ENCODE measurements around the gene SPATA2.

The SPATA2 gene

GRCh38 chr20:49929142-49929494 is 13.8 kb upstream of the SPATA2 start:
- DNase-seq, result no peak

GRCh38 chr20:49928411-49929141 is 13.2 kb upstream of the SPATA2 start:
- peak; percentile 64 to 77 for DNase-seq

GRCh38 chr20:49925901-49926454 is 10.6 kb upstream of the SPATA2 start:
- no peak for DNase-seq

- no peak for DNase-seq
Measured at GRCh38 chr20:49924247-49924646, 8.9 kb upstream of the SPATA2 start.

GRCh38 chr20:49919461-49919860 is 4.1 kb upstream of the SPATA2 start:
- DNase-seq, result no peak

GRCh38 chr20:49919009-49919408 is 3.7 kb upstream of the SPATA2 start:
- DNase-seq, result no peak

- DNase-seq, result no peak
Measured at GRCh38 chr20:49918446-49918845, 3.1 kb upstream of the SPATA2 start.

- peak in 1 of 2 experiments; percentile 38 for DNase-seq
Measured at GRCh38 chr20:49916146-49917002, 1.0 kb upstream of the SPATA2 start.

GRCh38 chr20:49915118-49915379 is 280 bp downstream of the SPATA2 start:
- DNase-seq, result no peak

- no peak for DNase-seq
Measured at GRCh38 chr20:49914310-49915117, 815 bp downstream of the SPATA2 start.

GRCh38 chr20:49913399-49914047 is 1.8 kb downstream of the SPATA2 start:
- DNase-seq, result no peak

GRCh38 chr20:49910340-49910706 is 5.0 kb downstream of the SPATA2 start:
- no peak for DNase-seq

- no peak for DNase-seq
Measured at GRCh38 chr20:49909499-49910339, 5.6 kb downstream of the SPATA2 start.

GRCh38 chr20:49908258-49908565 is 7.1 kb downstream of the SPATA2 start:
- no peak for DNase-seq

GRCh38 chr20:49907405-49908257 is 7.7 kb downstream of the SPATA2 start:
- no peak for DNase-seq

GRCh38 chr20:49906615-49907154 is 8.6 kb downstream of the SPATA2 start:
- no peak for DNase-seq

GRCh38 chr20:49906101-49906604 is 9.2 kb downstream of the SPATA2 start:
- no peak for DNase-seq

GRCh38 chr20:49905415-49906091 is 9.8 kb downstream of the SPATA2 start:
- no peak for DNase-seq

- no peak for DNase-seq
Measured at GRCh38 chr20:49904440-49905214, 10.7 kb downstream of the SPATA2 start.

Data from NCI-H1930 (cell line).